HEK293 (cell line): ENCODE data around the gene SINHCAF.

ENCODE experiments used
- CTCF ChIA-PET: fragments of 350-600 bp; formaldehyde crosslinking; extraction: SDS; loops from one replicate; lab custom pipeline; 2021; ENCODE audit warnings: antibody characterized with exemption; lab: Yijun Ruan, JAX
- POLR2A ChIA-PET: fragments of 300-600 bp; formaldehyde crosslinking; extraction: SDS; loops from one replicate; lab custom pipeline; 2020; ENCODE audit warnings: antibody characterized with exemption, inconsistent platforms; lab: Yijun Ruan, JAX
- H3K27ac ChIP-seq: fragments of 200-500 bp; sonication (Bioruptor generic); 2 replicates; pipeline ENCODE4 v1.5.1; 2014; ENCODE audit warnings: low read depth, low read length, control low read depth, inconsistent platforms; ENCODE audit errors: extremely low read depth
- H3K36me3 ChIP-seq, 2 experiments: fragments of 200-500 bp in 1 of 2; sonication (Bioruptor generic) in 1 of 2; 1 replicate in 1 of 2; 2 replicates in 1 of 2; pipeline ENCODE4 v1.5.1; 2014 to 2017; ENCODE audit warnings: inconsistent platforms in 2 of 2, low read length in 2 of 2; ENCODE audit not compliant: control insufficient read depth in 2 of 2, insufficient read depth in 1 of 2
- H3K4me1 ChIP-seq: fragments of 200-500 bp; sonication (Bioruptor generic); 2 replicates; pipeline ENCODE4 v1.5.1; 2014; ENCODE audit warnings: mild to moderate bottlenecking, low read length, inconsistent platforms; ENCODE audit not compliant: control insufficient read depth, insufficient read depth
- H3K4me3 ChIP-seq: 2 replicates; pipeline ENCODE4 v1.5.1; 2011; ENCODE audit warnings: low read depth, mild to moderate bottlenecking, control low read depth, low read length, moderate library complexity
- H3K9me3 ChIP-seq: fragments of 200-500 bp; sonication (Bioruptor generic); 2 replicates; pipeline ENCODE4 v1.5.1; 2014; ENCODE audit warnings: low read depth, low read length, inconsistent platforms; ENCODE audit not compliant: control insufficient read depth, insufficient read depth
- BCL11B ChIP-seq: fragments of 450-650 bp; formaldehyde crosslinking; IDR thresholded peaks from 2 replicates; pipeline ENCODE4 v1.5.1; 2016; ENCODE audit warnings: low read depth, missing biosample characterization, missing genetic modification characterization
- CTCF ChIP-seq: fragments of 450-650 bp; formaldehyde crosslinking; IDR thresholded peaks from 2 replicates; pipeline ENCODE4 v1.5.1; 2016; ENCODE audit warnings: missing biosample characterization, missing genetic modification characterization
- KLF8 ChIP-seq: fragments of 450-650 bp; formaldehyde crosslinking; IDR thresholded peaks from 2 replicates; pipeline ENCODE4 v1.5.1; 2016; ENCODE audit warnings: missing biosample characterization, missing genetic modification characterization
- PRDM10 ChIP-seq: fragments of 450-650 bp; formaldehyde crosslinking; IDR thresholded peaks from 2 replicates; pipeline ENCODE4 v1.5.1; 2016; ENCODE audit warnings: missing biosample characterization, missing genetic modification characterization
- SCRT1 ChIP-seq: fragments of 450-650 bp; formaldehyde crosslinking; IDR thresholded peaks from 2 replicates; pipeline ENCODE4 v1.5.1; 2016; ENCODE audit warnings: missing biosample characterization, missing genetic modification characterization, borderline replicate concordance
- YY1 ChIP-seq: fragments of 450-650 bp; formaldehyde crosslinking; IDR thresholded peaks from 2 replicates; pipeline ENCODE4 v1.5.1; 2018; ENCODE audit warnings: missing biosample characterization, missing genetic modification characterization
- ZBTB11 ChIP-seq: fragments of 450-650 bp; formaldehyde crosslinking; conservative IDR thresholded peaks from 2 replicates; pipeline ENCODE4 v1.5.1; 2016; ENCODE audit warnings: low read depth, missing biosample characterization, missing genetic modification characterization
- ZBTB21 ChIP-seq: fragments of 450-650 bp; formaldehyde crosslinking; IDR thresholded peaks from 2 replicates; pipeline ENCODE4 v1.5.1; 2017; ENCODE audit warnings: missing biosample characterization, missing genetic modification characterization
- ZNF10 ChIP-seq: fragments of 450-650 bp; formaldehyde crosslinking; IDR thresholded peaks from 2 replicates; pipeline ENCODE4 v1.5.1; 2017; ENCODE audit warnings: missing biosample characterization, missing genetic modification characterization
- ZNF169 ChIP-seq: fragments of 450-650 bp; formaldehyde crosslinking; IDR thresholded peaks from 2 replicates; pipeline ENCODE4 v1.5.1; 2016; ENCODE audit warnings: missing biosample characterization, missing genetic modification characterization
- ZNF26 ChIP-seq: fragments of 450-650 bp; formaldehyde crosslinking; IDR thresholded peaks from 2 replicates; pipeline ENCODE4 v1.5.1; 2016; ENCODE audit warnings: missing biosample characterization, missing genetic modification characterization
- ZNF391 ChIP-seq: fragments of 450-650 bp; formaldehyde crosslinking; IDR thresholded peaks from 2 replicates; pipeline ENCODE4 v1.5.1; 2016; ENCODE audit warnings: low read depth, missing biosample characterization, missing genetic modification characterization, borderline replicate concordance
- ZNF394 ChIP-seq: fragments of 450-650 bp; formaldehyde crosslinking; IDR thresholded peaks from 2 replicates; pipeline ENCODE4 v1.5.1; 2016; ENCODE audit warnings: missing biosample characterization, missing genetic modification characterization, mild to moderate bottlenecking, moderate library complexity, borderline replicate concordance
- ZNF473 ChIP-seq: fragments of 450-650 bp; formaldehyde crosslinking; IDR thresholded peaks from 2 replicates; pipeline ENCODE4 v1.5.1; 2017; ENCODE audit warnings: missing biosample characterization, missing genetic modification characterization
- ZNF548 ChIP-seq: fragments of 450-650 bp; formaldehyde crosslinking; IDR thresholded peaks from 2 replicates; pipeline ENCODE4 v1.5.1; 2016; ENCODE audit warnings: missing biosample characterization, missing genetic modification characterization
- ZNF600 ChIP-seq: fragments of 450-650 bp; formaldehyde crosslinking; IDR thresholded peaks from 2 replicates; pipeline ENCODE4 v1.5.1; 2016; ENCODE audit warnings: missing biosample characterization, missing genetic modification characterization
- ZNF624 ChIP-seq: fragments of 450-650 bp; formaldehyde crosslinking; IDR thresholded peaks from 2 replicates; pipeline ENCODE4 v1.5.1; 2017; ENCODE audit warnings: missing biosample characterization, missing genetic modification characterization
- ZNF776 ChIP-seq: fragments of 450-650 bp; formaldehyde crosslinking; IDR thresholded peaks from 2 replicates; pipeline ENCODE4 v1.5.0; 2017; ENCODE audit warnings: missing biosample characterization, missing genetic modification characterization, borderline replicate concordance
- ZNF777 ChIP-seq: fragments of 450-650 bp; formaldehyde crosslinking; IDR thresholded peaks from 2 replicates; pipeline ENCODE4 v1.5.1; 2017; ENCODE audit warnings: missing biosample characterization, missing genetic modification characterization, borderline replicate concordance
- ZNF785 ChIP-seq: fragments of 450-650 bp; formaldehyde crosslinking; IDR thresholded peaks from 2 replicates; pipeline ENCODE4 v1.5.1; 2016; ENCODE audit warnings: missing biosample characterization, missing genetic modification characterization
- ZSCAN30 ChIP-seq: fragments of 450-650 bp; IDR thresholded peaks from 2 replicates; pipeline ENCODE4 v1.5.1; 2018; ENCODE audit warnings: missing biosample characterization, mild to moderate bottlenecking, missing genetic modification characterization, moderate library complexity
- TF ChIP-seq, protein P1 (sequence below): fragments of 450-650 bp; formaldehyde crosslinking; IDR thresholded peaks from 2 replicates; pipeline ENCODE4 v1.5.1; 2016; ENCODE audit warnings: missing biosample characterization, missing genetic modification characterization, low read depth

Gene SINHCAF

GRCh38 chr12:31324845-31325523, 966 bp downstream of the SINHCAF start (continued):
- TF ChIP-seq ZBTB11 (tag by site-specific recombination) (peak; percentile 13; the same call in 1 of the 2 replicates), ZNF391 (tag by site-specific recombination) (peak; percentile 31; the same call in 1 of the 2 replicates), ZNF624 (tag by site-specific recombination) (0 out of 2 replicates have a peak, but pooled peaks have one; percentile 8), ZSCAN30 (tag by site-specific recombination) (peak; percentile 13; the same call in 1 of the 2 replicates), ZBTB21 (tag by site-specific recombination) (no peak), CTCF (tag by site-specific recombination) (peak; percentile 61; the same call in 1 of the 2 replicates), ZNF394 (tag by site-specific recombination) (no peak), ZNF777 (tag by site-specific recombination) (peak; percentile 53; the same call in 1 of the 2 replicates), BCL11B (tag by site-specific recombination) (peak; percentile 70; the same call in 1 of the 2 replicates), ZNF473 (tag by site-specific recombination) (no peak), KLF8 (peak; percentile 28; the same call in 1 of the 2 replicates), ZNF776 (tag by site-specific recombination) (no peak), SCRT1 (tag by site-specific recombination) (peak; percentile 85; the same call in 1 of the 2 replicates), ZNF10 (no peak)
- TF ChIP-seq, protein P1, sequence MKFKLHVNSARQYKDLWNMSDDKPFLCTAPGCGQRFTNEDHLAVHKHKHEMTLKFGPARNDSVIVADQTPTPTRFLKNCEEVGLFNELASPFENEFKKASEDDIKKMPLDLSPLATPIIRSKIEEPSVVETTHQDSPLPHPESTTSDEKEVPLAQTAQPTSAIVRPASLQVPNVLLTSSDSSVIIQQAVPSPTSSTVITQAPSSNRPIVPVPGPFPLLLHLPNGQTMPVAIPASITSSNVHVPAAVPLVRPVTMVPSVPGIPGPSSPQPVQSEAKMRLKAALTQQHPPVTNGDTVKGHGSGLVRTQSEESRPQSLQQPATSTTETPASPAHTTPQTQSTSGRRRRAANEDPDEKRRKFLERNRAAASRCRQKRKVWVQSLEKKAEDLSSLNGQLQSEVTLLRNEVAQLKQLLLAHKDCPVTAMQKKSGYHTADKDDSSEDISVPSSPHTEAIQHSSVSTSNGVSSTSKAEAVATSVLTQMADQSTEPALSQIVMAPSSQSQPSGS, result no peak
- TF ChIP-seq, all 188 proteins: peak for 27

DNA sequence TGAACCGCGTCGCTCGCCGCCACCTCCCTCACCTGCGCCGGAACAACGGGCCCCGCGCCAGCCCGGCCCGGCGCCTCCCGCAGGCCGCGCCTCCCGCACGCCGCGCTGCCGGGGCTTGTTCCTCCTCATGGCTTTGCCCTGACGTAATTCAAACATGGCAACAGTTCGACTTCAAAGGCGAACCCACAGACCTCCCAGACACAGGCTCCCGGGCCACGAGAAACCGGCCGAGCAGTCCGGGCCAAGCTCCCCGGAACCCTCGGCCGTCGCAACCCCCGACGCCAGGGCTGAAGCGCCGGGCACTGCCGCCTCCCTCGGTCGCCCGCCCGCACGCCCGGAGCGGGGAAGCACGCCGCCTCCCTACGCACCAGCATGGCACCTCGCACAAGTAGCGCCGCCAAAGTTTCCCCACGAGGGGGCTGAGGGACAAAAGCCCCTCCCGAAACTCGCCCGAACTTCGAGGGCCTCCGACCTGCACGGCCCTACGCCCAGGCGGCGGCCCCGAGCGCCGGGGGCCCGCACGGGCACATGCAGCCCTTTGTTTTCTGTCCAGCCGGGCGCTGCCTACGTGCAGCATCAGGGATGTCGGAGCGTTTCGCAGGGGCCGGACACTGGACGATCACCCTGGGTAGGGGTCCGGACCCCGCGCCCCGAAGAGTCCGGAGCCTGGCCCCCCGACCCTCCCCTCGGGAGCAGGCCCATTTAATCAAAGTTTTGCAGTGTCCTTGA, 1.7 kb downstream of the SINHCAF start:
- Histone ChIP-seq H3K9me3 (no peaks in the 10 kb centered on the region), H3K36me3 (no peaks in the 10 kb centered on the region), H3K4me3 (peak overlapping the region; percentile 89), H3K27ac (peak overlapping the region; percentile 98), H3K4me1 (peaks cover 21% of the 10 kb centered on the region)
- CTCF ChIA-PET, result interaction anchor here (0.7 kb wide), 1 partner anchor 1225 kb away, joined by 3 read pairs; no protein-coding TSS in a partner anchor
- POLR2A ChIA-PET, result no interaction called here
- TF ChIP-seq PRDM10 (no peak), ZNF548 (tag by site-specific recombination) (no peak), SCRT1 (tag by site-specific recombination) (no peak), ZNF169 (tag by site-specific recombination) (no peak), ZNF26 (no peak), YY1 (tag by site-specific recombination) (peak; percentile 82), ZNF785 (tag by site-specific recombination) (no peak), ZNF600 (tag by site-specific recombination) (no peak; the same call in 1 of the 2 replicates)
